Cortex of kidney (tissue), 1 donor: ENCODE data around the gene TCF12.

ENCODE experiments used
- DNase-seq: peaks from one replicate; lab custom pipeline; 2025; lab: John Stamatoyannopoulos, UW

The TCF12 gene

GRCh38 chr15:57048930-57049549 lies 130.6 kb downstream of the TCF12 start:
- no peak for DNase-seq

- DNase-seq = no peak
Observed at GRCh38 chr15:57053470-57053869, 135.0 kb downstream of the TCF12 start.

DNA sequence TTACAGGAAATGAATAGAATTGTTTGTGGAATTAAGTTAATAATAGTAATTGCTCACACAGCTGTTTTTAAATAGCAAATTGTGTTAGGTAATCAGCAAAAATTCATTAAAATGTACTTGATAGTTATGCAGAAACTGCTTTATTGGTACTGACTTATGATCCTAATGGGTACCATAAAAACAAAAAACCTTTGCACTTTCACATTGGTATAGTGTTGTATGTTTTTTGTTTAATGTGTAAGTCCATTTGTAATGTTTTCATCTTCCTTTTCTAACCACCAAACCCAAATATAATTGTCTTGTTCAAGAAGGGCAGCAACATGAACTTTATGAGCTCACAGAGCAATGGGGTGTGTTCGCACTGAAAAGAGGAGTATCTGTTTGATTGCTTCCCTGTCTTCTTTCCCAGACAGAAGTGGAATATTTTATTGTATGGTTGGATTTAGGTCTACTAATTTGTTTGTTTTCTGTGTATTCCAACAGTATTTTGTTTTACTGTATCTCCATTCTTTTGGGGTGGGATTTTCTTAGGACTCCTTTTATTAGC lies 135.8 kb downstream of the TCF12 start:
- DNase-seq = no peak

GRCh38 chr15:57056357-57056756 lies 137.9 kb downstream of the TCF12 start:
- DNase-seq = no peak

GRCh38 chr15:57057134-57057930 lies 138.9 kb downstream of the TCF12 start:
- no peak for DNase-seq

- no peak for DNase-seq
Observed at GRCh38 chr15:57059026-57059660, 140.7 kb downstream of the TCF12 start.

DNA sequence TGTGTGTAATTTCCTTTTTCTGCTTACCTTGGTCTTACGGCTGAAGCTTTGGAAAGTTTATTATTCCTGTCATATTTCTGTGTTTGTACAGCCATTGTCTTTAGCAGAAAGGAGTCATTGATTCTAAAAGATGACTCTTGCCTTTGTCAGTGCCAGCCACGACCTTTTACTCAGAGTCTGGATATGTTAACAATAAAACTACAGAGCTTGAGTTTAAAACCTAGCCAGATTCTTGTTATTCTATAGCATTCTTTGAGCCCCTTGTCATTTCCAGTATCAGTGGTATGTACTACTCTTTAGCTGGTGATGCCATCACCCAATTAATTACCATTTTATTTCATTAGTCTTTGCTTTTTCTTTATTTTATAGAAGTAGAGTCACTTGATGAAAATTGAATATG lies 142.4 kb downstream of the TCF12 start:
- DNase-seq = no peak

DNA sequence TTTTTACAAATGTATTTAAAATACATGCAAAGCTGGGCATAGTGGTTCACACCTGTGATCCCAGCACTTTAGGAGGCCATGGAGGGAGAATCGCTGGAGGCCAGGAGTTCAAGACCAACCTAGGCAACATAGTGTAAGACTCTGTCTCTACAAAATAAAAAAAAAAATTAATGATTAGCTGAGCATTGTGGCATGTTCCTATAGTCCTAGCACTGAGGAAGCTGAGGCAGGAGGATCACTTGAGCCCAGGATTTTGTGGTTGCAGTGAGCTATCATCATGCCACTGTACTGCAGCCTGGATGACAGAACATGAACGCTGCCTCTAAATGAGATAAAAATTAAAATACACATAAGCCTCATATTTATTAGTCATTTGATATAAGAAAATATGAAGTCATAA lies 142.8 kb downstream of the TCF12 start:
- DNase-seq = no peak

- no peak for DNase-seq
Observed at GRCh38 chr15:57061696-57062095, 143.3 kb downstream of the TCF12 start.

GRCh38 chr15:57064033-57064432 lies 145.6 kb downstream of the TCF12 start:
- DNase-seq = no peak

DNA sequence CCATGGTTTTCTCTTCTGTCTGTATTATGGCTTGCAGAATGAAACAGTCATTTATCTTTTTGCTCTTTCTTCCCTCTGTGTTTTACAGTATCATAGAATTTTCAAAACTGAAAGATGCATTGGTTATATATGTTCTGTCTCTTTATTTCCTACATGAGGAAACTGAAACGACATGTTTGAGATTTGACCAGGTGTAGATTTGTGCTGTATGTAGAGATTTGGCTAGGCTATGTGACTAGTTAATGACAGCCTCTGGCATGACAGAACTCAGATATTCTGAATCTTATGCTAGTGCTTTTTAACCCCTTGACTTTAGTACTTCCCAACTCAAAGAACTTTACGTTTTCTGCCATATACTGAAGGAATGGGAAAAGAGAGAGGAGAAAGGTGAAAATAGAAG lies 151.0 kb downstream of the TCF12 start:
- no peak for DNase-seq

- no peak for DNase-seq
Observed at GRCh38 chr15:57070674-57071073, 152.2 kb downstream of the TCF12 start.

GRCh38 chr15:57079446-57079845 lies 161.0 kb downstream of the TCF12 start:
- DNase-seq = no peak

GRCh38 chr15:57079931-57080620 lies 161.6 kb downstream of the TCF12 start:
- no peak for DNase-seq

- DNase-seq = no peak
Observed at GRCh38 chr15:57082054-57082728, 163.7 kb downstream of the TCF12 start.

GRCh38 chr15:57084192-57084591 lies 165.7 kb downstream of the TCF12 start:
- DNase-seq = no peak

GRCh38 chr15:57085267-57085666 lies 166.8 kb downstream of the TCF12 start:
- DNase-seq = no peak

GRCh38 chr15:57086857-57087427 lies 168.5 kb downstream of the TCF12 start:
- DNase-seq = no peak

DNA sequence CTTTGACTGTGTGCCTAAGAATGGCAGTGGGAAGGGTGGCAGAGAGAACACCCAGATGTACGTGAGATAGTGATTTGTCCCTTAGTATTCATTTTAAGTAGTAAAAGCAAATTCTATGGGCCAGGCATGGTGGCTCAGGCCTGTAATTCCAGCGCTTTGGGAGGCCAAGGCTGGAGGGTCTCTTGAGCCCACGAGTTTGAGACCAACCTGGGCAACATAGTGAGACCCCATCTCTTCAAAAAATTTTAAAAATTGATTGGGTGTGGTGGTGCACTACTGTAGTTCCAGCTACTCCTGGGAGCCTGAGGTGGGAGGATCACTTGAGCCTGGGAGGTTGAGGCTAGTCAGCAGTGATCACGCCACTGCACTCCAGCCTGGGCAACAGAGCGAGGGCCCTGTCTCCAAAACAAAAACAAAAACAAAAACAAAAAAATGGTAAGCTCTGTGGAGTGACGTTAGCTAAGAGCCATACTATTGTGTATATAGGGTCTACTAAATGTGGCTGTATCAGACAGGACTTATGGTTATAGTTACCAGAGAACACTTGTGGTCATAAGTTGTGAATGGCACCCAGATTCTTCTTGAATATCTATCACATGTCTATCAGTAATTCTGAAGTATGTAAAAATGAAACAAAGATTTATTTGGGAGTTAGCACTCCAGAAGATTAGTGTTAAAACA lies 171.5 kb downstream of the TCF12 start:
- no peak for DNase-seq

GRCh38 chr15:57090496-57090859 lies 172.0 kb downstream of the TCF12 start:
- DNase-seq = no peak

DNA sequence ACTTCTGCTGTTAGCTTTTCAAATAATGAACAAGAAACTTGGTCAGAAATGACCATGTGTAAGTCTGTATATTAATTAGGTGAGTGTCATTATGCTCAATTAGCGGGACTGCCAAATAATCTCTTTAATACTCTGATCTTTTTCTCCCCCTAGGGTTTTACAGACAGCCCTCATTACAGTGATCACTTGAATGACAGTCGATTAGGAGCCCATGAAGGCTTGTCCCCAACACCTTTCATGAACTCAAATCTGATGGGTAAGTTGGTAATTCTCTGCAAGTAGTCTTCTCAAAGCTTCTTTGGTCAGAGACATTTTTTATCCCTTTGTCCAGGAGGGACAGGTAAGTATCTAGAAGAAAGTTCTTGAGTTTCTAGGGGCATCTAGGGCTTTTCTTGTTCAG lies 173.2 kb downstream of the TCF12 start:
- no peak for DNase-seq
